HFFc6 (cell line): ENCODE measurements around the gene TLNRD1. TPM values are rescaled to one million over a fixed set of nuclear protein-coding genes. Genes with fewer than 3 reads are reported as not detected.
A peak's percentile ranks its signal among the peaks of the same experiment; 100 is the strongest.

ENCODE experiments used
- DNase-seq: peaks from one replicate; pipeline ENCODE4 v3.0.0-alpha.2; 2018
- H3K27ac Mint-ChIP-seq: 2 replicates; pipeline ENCODE4 v1.8.0; 2020; ENCODE audit warnings: mild to moderate bottlenecking, mixed read lengths
- H3K27me3 Mint-ChIP-seq: 2 replicates; pipeline ENCODE4 v1.8.0; 2021; ENCODE audit warnings: mild to moderate bottlenecking, moderate library complexity, mixed read lengths; ENCODE audit not compliant: insufficient read depth
- H3K36me3 Mint-ChIP-seq: 2 replicates; pipeline ENCODE4 v1.8.0; 2021; ENCODE audit warnings: low read depth, mixed read lengths
- H3K4me1 Mint-ChIP-seq: 2 replicates; pipeline ENCODE4 v1.8.0; 2020; ENCODE audit warnings: low read depth, mixed read lengths
- H3K4me3 Mint-ChIP-seq: 2 replicates; pipeline ENCODE4 v1.8.0; 2020; ENCODE audit warnings: mild to moderate bottlenecking, moderate library complexity, mixed read lengths
- H3K9me3 Mint-ChIP-seq: 2 replicates; pipeline ENCODE4 v1.8.0; 2020; ENCODE audit warnings: mild to moderate bottlenecking, mixed read lengths
- total RNA-seq, 6 experiments: library from RNA; stranded (reverse); fragmentation: NEBNext Ultra II Directional; extraction: Animal tissue kit (Norgen Biotek cat#: 25700); gene quantifications; 2 replicates in 1 of 6; 3 replicates in 5 of 6; pipeline ENCODE4 v1.2.3, GENCODE V29; 2021
- TF ChIP-seq, protein P1 (sequence below): fragments of 200-600 bp; sonication (generic); IDR thresholded peaks from 2 replicates; pipeline ENCODE4 v1.5.0; 2021; ENCODE audit warnings: antibody characterized with exemption, mild to moderate bottlenecking

TLNRD1 gene
- total RNA-seq, 6 experiments from 2014 or later = 8.8 to 14.3 (median 12.7) TPM

DNA sequence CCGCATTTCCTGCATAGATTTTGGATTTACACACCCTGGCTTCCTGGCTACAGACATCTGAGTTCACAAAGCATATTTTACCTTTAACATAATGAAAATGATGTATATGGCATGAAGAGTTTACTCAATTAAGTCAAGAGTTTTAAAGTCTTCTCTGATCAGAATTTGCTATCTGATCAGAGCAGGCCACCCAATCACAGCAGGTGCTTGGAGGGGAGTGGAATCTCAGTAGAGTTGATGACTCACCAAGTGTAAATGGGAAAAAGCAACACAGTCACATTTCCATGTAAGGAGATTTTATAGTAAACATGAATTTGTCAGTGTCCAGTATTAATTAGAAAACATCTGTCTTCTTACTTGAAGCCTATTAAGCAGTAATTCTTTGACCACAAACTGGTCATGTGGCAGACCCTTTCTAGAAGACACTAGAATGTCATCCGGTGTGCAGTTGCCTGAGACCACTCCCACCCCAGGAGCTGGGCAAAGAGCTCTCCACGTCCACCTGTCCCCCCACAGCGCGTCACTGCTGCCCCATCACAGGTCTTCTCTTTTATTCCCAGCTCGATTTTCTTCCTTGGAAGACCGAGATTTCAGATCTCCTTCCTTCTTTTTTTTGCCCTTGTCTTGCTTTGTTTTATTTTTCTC lies 21.9 kb upstream of the TLNRD1 start:
- DNase-seq = peak; percentile 34
- no peak overlapping the region for H3K4me3 Mint-ChIP-seq
- peaks cover 22% of the 10 kb centered on the region for H3K36me3 Mint-ChIP-seq
- H3K4me1 Mint-ChIP-seq = peaks cover 43% of the 10 kb centered on the region
- no peaks in the 10 kb centered on the region for H3K27me3 Mint-ChIP-seq
- H3K27ac Mint-ChIP-seq = peak overlapping the region; percentile 59; the same call in 1 of the 2 replicates
- TF ChIP-seq, protein P1, sequence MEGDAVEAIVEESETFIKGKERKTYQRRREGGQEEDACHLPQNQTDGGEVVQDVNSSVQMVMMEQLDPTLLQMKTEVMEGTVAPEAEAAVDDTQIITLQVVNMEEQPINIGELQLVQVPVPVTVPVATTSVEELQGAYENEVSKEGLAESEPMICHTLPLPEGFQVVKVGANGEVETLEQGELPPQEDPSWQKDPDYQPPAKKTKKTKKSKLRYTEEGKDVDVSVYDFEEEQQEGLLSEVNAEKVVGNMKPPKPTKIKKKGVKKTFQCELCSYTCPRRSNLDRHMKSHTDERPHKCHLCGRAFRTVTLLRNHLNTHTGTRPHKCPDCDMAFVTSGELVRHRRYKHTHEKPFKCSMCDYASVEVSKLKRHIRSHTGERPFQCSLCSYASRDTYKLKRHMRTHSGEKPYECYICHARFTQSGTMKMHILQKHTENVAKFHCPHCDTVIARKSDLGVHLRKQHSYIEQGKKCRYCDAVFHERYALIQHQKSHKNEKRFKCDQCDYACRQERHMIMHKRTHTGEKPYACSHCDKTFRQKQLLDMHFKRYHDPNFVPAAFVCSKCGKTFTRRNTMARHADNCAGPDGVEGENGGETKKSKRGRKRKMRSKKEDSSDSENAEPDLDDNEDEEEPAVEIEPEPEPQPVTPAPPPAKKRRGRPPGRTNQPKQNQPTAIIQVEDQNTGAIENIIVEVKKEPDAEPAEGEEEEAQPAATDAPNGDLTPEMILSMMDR = no peak
- H3K9me3 Mint-ChIP-seq = no peaks in the 10 kb centered on the region

DNA sequence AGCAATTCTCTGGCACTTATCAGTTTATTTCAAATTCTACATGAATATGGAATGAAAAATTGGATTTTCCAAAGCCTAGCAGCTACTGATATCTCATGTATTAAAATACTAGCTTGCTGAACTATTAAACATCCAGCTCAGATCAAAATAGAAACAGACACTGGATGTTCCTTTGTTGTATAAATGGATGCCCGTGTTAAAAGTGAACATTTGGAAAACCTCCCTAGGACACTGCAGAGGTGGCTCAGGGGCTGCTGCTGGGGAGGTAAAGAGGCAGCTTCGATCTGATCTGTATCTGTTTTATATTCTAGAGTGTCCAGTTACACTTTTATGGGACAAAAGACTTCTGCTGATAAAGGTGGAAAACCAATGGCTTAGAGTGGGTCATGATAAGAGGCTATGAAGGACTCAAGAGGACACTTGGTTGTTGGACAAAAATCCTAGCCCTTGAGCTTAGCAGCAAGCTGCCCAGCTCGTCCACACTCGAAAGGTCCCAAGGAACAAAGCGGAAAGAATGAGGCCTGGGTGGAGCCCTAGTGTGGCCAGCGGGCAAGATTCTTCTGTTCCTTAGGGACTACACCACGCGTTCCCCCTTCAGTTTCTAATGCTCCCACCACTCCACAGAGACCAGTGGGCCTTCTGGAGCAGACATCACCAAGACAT lies 21.1 kb upstream of the TLNRD1 start:
- H3K36me3 Mint-ChIP-seq = peaks cover 22% of the 10 kb centered on the region
- no peak for DNase-seq
- no peaks in the 10 kb centered on the region for H3K9me3 Mint-ChIP-seq
- no peak overlapping the region for H3K4me3 Mint-ChIP-seq
- H3K27me3 Mint-ChIP-seq = no peaks in the 10 kb centered on the region
- H3K27ac Mint-ChIP-seq = 0 out of 2 replicates have a peak overlapping the region, but pooled peaks have one; percentile 59
- peaks cover 50% of the 10 kb centered on the region for H3K4me1 Mint-ChIP-seq
- TF ChIP-seq, protein P1 = no peak

DNA sequence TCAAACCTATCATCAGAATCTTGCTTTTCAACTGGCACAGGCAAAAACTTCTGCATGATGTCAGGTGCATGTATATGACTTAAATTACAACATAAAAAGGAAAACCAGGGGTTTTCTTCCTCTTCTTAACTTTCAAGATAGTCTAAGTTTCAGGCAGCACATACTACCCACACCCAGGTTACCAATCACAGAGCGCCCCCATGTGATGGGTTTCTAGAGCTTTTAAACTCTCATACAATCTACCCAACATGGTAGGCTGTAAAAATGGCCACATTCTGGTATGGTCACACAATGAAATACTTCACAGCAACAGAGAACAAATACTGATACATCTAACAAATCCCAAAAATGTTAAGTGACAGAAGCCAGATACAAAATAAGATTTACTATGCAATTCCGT lies 18.5 kb upstream of the TLNRD1 start:
- Mint-ChIP-seq H3K27me3 (no peaks in the 10 kb centered on the region), H3K9me3 (no peaks in the 10 kb centered on the region), H3K4me1 (peaks cover 73% of the 10 kb centered on the region), H3K27ac (peak overlapping the region; percentile 10; the same call in 1 of the 2 replicates), H3K4me3 (no peak overlapping the region), H3K36me3 (peaks cover 22% of the 10 kb centered on the region)
- TF ChIP-seq, protein P1 = peak; percentile 38
- DNase-seq = no peak

DNA sequence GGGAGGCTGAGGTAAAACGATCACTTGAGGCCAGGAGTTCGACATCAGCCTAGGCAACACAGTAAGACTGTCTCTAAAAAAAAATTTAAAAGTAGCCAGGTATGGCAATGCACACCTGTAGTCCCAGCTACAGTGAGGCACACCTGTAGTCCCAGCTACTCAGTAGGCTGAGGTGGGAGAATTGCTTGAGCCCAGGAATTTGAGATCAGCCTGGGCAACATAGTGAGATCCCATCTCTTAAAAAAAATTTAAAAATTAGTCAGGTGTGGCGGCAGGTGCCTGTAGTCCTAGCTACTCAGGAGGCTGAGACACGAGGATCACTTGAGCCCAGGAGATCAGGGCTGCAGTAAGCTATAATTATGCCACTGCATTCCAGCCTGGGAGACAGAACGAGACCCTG lies 17.9 kb upstream of the TLNRD1 start:
- Mint-ChIP-seq H3K4me1 (peaks cover 69% of the 10 kb centered on the region), H3K27ac (no peak overlapping the region), H3K27me3 (no peaks in the 10 kb centered on the region), H3K4me3 (no peak overlapping the region), H3K9me3 (no peaks in the 10 kb centered on the region), H3K36me3 (peaks cover 23% of the 10 kb centered on the region)
- TF ChIP-seq, protein P1 = no peak
- no peak for DNase-seq

DNA sequence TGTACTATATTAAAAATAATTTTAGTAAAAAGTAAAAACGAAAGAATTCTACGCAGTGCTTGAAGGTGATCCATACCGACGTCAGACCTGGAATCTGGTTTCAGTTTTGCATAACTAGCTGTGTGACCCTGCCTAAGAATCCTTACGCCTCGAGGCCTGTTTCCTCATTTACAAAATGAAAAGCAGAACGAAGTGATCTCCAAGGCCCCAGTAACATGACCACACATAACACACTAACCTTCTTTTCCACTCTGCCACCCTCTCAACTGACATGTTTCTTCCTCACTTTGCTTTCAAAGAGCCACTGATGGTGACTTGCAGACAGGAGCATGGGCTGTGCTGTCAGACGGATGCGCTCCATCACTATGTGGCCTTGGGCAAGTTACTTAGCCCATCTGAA lies 15.9 kb upstream of the TLNRD1 start:
- peaks cover 19% of the 10 kb centered on the region for H3K36me3 Mint-ChIP-seq
- H3K27ac Mint-ChIP-seq = peak overlapping the region; percentile 80
- no peaks in the 10 kb centered on the region for H3K27me3 Mint-ChIP-seq
- DNase-seq = peak; percentile 27
- peaks cover 59% of the 10 kb centered on the region for H3K4me1 Mint-ChIP-seq
- TF ChIP-seq, protein P1 = no peak
- no peaks in the 10 kb centered on the region for H3K9me3 Mint-ChIP-seq
- H3K4me3 Mint-ChIP-seq = peak overlapping the region; percentile 81
